H9 (cell line): ENCODE results near the gene BMERB1. TPM values are rescaled to one million over a fixed set of nuclear protein-coding genes. Genes with fewer than 3 reads are reported as not detected.

Source experiments
- DNase-seq: peaks from one replicate; pipeline ENCODE4 v3.0.0-alpha.2; 2017
- H2AFZ ChIP-seq: one replicate; pipeline ENCODE4 v1.6.1; 2013; ENCODE audit warnings: mild to moderate bottlenecking, low read length, control low read depth, moderate library complexity
- H2AK5ac ChIP-seq: 2 replicates; pipeline ENCODE4 v1.6.1; 2013; ENCODE audit warnings: low read length, control low read depth, mixed read lengths; ENCODE audit not compliant: insufficient read length
- H2BK120ac ChIP-seq: one replicate; pipeline ENCODE4 v1.6.1; 2013; ENCODE audit warnings: low read depth, mild to moderate bottlenecking, low read length, control low read depth, inconsistent platforms; ENCODE audit not compliant: poor library complexity, severe bottlenecking
- H2BK12ac ChIP-seq: 2 replicates; pipeline ENCODE4 v1.6.1; 2013; ENCODE audit warnings: low read length, control low read depth, mixed read lengths, low read depth; ENCODE audit not compliant: insufficient read length
- H2BK15ac ChIP-seq: 2 replicates; pipeline ENCODE4 v1.6.1; 2013; ENCODE audit warnings: low read depth, low read length, control low read depth
- H2BK20ac ChIP-seq: one replicate; pipeline ENCODE4 v1.6.1; 2013; ENCODE audit warnings: low read depth, mild to moderate bottlenecking, low read length, control low read depth, inconsistent platforms; ENCODE audit not compliant: poor library complexity, severe bottlenecking
- H2BK5ac ChIP-seq: 2 replicates; pipeline ENCODE4 v1.6.1; 2013; ENCODE audit warnings: low read length, control low read depth, mixed read lengths; ENCODE audit not compliant: insufficient read length
- H3K14ac ChIP-seq: 2 replicates; pipeline ENCODE4 v1.6.1; 2013; ENCODE audit warnings: low read length, control low read depth; ENCODE audit not compliant: insufficient read depth
- H3K18ac ChIP-seq: 2 replicates; pipeline ENCODE4 v1.6.1; 2013; ENCODE audit warnings: low read depth, mild to moderate bottlenecking, mixed read lengths, low read length, control low read depth; ENCODE audit not compliant: insufficient read length
- H3K23ac ChIP-seq: 2 replicates; pipeline ENCODE4 v1.6.1; 2013; ENCODE audit warnings: low read length, control low read depth, mixed read lengths, low read depth; ENCODE audit not compliant: insufficient read length
- H3K23me2 ChIP-seq: 2 replicates; pipeline ENCODE4 v1.6.1; 2013; ENCODE audit warnings: low read depth, mild to moderate bottlenecking, mixed read lengths, low read length, control low read depth; ENCODE audit not compliant: insufficient read length, poor library complexity, severe bottlenecking
- H3K27ac ChIP-seq: 2 replicates; pipeline ENCODE4 v1.5.1; 2013; ENCODE audit warnings: low read length, control low read depth, mixed read lengths, low read depth; ENCODE audit not compliant: insufficient read length
- H3K27me3 ChIP-seq: 2 replicates; pipeline ENCODE4 v1.6.1; 2013; ENCODE audit warnings: low read length, control low read depth, inconsistent platforms; ENCODE audit not compliant: insufficient read depth
- H3K4ac ChIP-seq: 2 replicates; pipeline ENCODE4 v1.6.1; 2013; ENCODE audit warnings: low read depth, mild to moderate bottlenecking, control low read depth, inconsistent platforms, low read length, moderate library complexity
- H3K4me1 ChIP-seq: 2 replicates; pipeline ENCODE4 v1.6.1; 2013; ENCODE audit warnings: low read length, control low read depth, inconsistent platforms; ENCODE audit not compliant: insufficient read depth
- H3K4me2 ChIP-seq: 2 replicates; pipeline ENCODE4 v1.6.1; 2013; ENCODE audit warnings: low read length, control low read depth, mixed read lengths; ENCODE audit not compliant: insufficient read length, insufficient read depth
- H3K56ac ChIP-seq: 2 replicates; pipeline ENCODE4 v1.6.1; 2013; ENCODE audit warnings: low read depth, mild to moderate bottlenecking, mixed read lengths, low read length, control low read depth; ENCODE audit not compliant: insufficient read length
- H3K79me1 ChIP-seq: 2 replicates; pipeline ENCODE4 v1.6.1; 2013; ENCODE audit warnings: low read depth, mild to moderate bottlenecking, moderate library complexity, low read length, control low read depth, inconsistent platforms; ENCODE audit not compliant: insufficient read depth, poor library complexity, severe bottlenecking
- H3K79me2 ChIP-seq: 2 replicates; pipeline ENCODE4 v1.6.1; 2013; ENCODE audit warnings: low read length, control low read depth, inconsistent platforms; ENCODE audit not compliant: insufficient read depth
- H3K9ac ChIP-seq: 2 replicates; pipeline ENCODE4 v1.6.1; 2013; ENCODE audit warnings: low read length, control low read depth, mixed read lengths; ENCODE audit not compliant: insufficient read length; ENCODE audit errors: extremely low read depth
- H3K9me3 ChIP-seq: one replicate; pipeline ENCODE4 v1.6.1; 2013; ENCODE audit warnings: low read depth, low read length, inconsistent platforms; ENCODE audit not compliant: control insufficient read depth
- H3T11ph ChIP-seq: one replicate; pipeline ENCODE4 v1.6.1; 2013; ENCODE audit warnings: mild to moderate bottlenecking, low read length, control low read depth, inconsistent platforms
- H4K20me1 ChIP-seq: one replicate; pipeline ENCODE4 v1.6.1; 2013; ENCODE audit not compliant: control insufficient read depth, insufficient read length, insufficient read depth
- H4K5ac ChIP-seq: 2 replicates; pipeline ENCODE4 v1.6.1; 2013; ENCODE audit warnings: low read depth, mild to moderate bottlenecking, mixed read lengths, low read length, control low read depth; ENCODE audit not compliant: insufficient read length
- H4K8ac ChIP-seq: replicated peaks from 2 replicates; pipeline ENCODE4 v1.6.1; 2013; ENCODE audit warnings: low read length, control low read depth, mixed read lengths, low read depth; ENCODE audit not compliant: insufficient read length
- H4K91ac ChIP-seq: 2 replicates; pipeline ENCODE4 v1.6.1; 2013; ENCODE audit warnings: low read depth, mild to moderate bottlenecking, moderate library complexity, mixed read lengths, low read length, control low read depth; ENCODE audit not compliant: insufficient read length
- H3K27ac Mint-ChIP-seq, 3 experiments: 2 replicates in 2 of 3; 3 replicates in 1 of 3; pipeline ENCODE4 v1.8.0; 2020 to 2021; ENCODE audit warnings: mixed read lengths in 3 of 3, mild to moderate bottlenecking in 1 of 3, moderate library complexity in 1 of 3
- H3K27me3 Mint-ChIP-seq: 2 replicates; pipeline ENCODE4 v1.8.0; 2021; ENCODE audit warnings: low read depth, mild to moderate bottlenecking, moderate library complexity, mixed read lengths
- H3K36me3 Mint-ChIP-seq, 3 experiments: 2 replicates in 2 of 3; 3 replicates in 1 of 3; pipeline ENCODE4 v1.8.0; 2020 to 2021; ENCODE audit warnings: low read depth in 3 of 3, mixed read lengths in 3 of 3; ENCODE audit not compliant: insufficient read depth in 1 of 3
- H3K4me1 Mint-ChIP-seq, 2 experiments: 2 replicates each; pipeline ENCODE4 v1.8.0; 2020; ENCODE audit warnings: mixed read lengths in 2 of 2
- H3K4me3 Mint-ChIP-seq, 2 experiments: 2 replicates in 1 of 2; 3 replicates in 1 of 2; pipeline ENCODE4 v1.8.0; 2020 to 2021; ENCODE audit warnings: mild to moderate bottlenecking in 2 of 2, mixed read lengths in 2 of 2, moderate library complexity in 1 of 2
- H3K9me3 Mint-ChIP-seq, 2 experiments: 2 replicates in 1 of 2; 3 replicates in 1 of 2; pipeline ENCODE4 v1.8.0; 2020; ENCODE audit warnings: mild to moderate bottlenecking in 2 of 2, mixed read lengths in 2 of 2, moderate library complexity in 1 of 2
- WGBS: extraction: QIAGEN DNeasy Blood & Tissue Kit; methylation state at CpG from one replicate; pipeline ENCODE4 v1.1.7; 2013; ENCODE audit warnings: missing lambda C conversion rate, low lambda C conversion rate, mixed read lengths; ENCODE audit not compliant: insufficient read length; ENCODE audit errors: extremely low coverage; 5-methylcytosine and 5-hydroxymethylcytosine counted together
- total RNA-seq: library from RNA; stranded (reverse); gene quantifications from 2 replicates; pipeline ENCODE4 v1.2.1, GENCODE V29; 2021
- TF ChIP-seq, protein P1 (sequence below): fragments of 200-600 bp; sonication (generic); conservative IDR thresholded peaks from 3 replicates; pipeline ENCODE4 v1.8.0; 2021; ENCODE audit warnings: antibody characterized with exemption, mild to moderate bottlenecking

BMERB1 gene
- total RNA-seq, 1 experiment from 2014 or later, result 19.5 TPM

DNA sequence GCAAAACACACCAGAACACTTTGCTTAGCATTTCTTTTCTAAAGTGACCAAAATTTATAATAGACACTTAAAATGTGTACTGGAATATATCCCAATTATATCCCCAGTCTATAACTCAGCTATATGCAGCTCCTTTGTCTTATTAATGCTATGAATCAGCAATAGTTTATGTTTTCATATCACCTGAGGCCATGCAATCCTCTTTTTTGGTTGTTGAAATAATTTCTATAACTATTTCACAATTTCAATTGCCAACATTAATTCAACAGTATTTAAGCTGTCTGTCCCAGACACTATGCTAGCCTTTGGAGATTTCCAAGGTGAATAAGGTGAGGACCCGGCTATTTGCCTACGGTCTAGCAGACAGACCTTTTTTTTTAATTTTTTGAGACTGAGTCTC, 17.2 kb upstream of the BMERB1 start:
- no peak for DNase-seq
- Histone ChIP-seq H4K5ac (no peak overlapping the region), H2BK120ac (no peak overlapping the region), H4K91ac (no peak overlapping the region), H3K23ac (no peak overlapping the region), H3K9me3 (no peaks in the 10 kb centered on the region), H3K79me2 (no peaks in the 10 kb centered on the region), H3K9ac (no peak overlapping the region), H3K4me2 (no peak overlapping the region), H4K8ac (no peak overlapping the region), H4K20me1 (no peaks in the 10 kb centered on the region), H3K4ac (no peak overlapping the region), H2AK5ac (no peak overlapping the region), H2AFZ (no peak overlapping the region), H2BK12ac (no peak overlapping the region), H3T11ph (no peak overlapping the region), H3K18ac (no peak overlapping the region), H3K27ac (no peak overlapping the region), H3K79me1 (no peaks in the 10 kb centered on the region), H3K14ac (no peak overlapping the region), H3K4me1 (no peaks in the 10 kb centered on the region), H2BK15ac (no peak overlapping the region), H3K56ac (no peak overlapping the region), H3K23me2 (no peaks in the 10 kb centered on the region), H3K27me3 (no peaks in the 10 kb centered on the region), H2BK20ac (no peak overlapping the region), H2BK5ac (no peak overlapping the region)
- Mint-ChIP-seq H3K4me3 (no peak overlapping the region), H3K36me3 (no peaks in the 10 kb centered on the region), H3K27me3 (no peaks in the 10 kb centered on the region), H3K9me3 (no peaks in the 10 kb centered on the region), H3K27ac (no peak overlapping the region), H3K4me1 (no peaks in the 10 kb centered on the region)
- TF ChIP-seq, protein P1, sequence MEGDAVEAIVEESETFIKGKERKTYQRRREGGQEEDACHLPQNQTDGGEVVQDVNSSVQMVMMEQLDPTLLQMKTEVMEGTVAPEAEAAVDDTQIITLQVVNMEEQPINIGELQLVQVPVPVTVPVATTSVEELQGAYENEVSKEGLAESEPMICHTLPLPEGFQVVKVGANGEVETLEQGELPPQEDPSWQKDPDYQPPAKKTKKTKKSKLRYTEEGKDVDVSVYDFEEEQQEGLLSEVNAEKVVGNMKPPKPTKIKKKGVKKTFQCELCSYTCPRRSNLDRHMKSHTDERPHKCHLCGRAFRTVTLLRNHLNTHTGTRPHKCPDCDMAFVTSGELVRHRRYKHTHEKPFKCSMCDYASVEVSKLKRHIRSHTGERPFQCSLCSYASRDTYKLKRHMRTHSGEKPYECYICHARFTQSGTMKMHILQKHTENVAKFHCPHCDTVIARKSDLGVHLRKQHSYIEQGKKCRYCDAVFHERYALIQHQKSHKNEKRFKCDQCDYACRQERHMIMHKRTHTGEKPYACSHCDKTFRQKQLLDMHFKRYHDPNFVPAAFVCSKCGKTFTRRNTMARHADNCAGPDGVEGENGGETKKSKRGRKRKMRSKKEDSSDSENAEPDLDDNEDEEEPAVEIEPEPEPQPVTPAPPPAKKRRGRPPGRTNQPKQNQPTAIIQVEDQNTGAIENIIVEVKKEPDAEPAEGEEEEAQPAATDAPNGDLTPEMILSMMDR, result no peak
- WGBS, result no CpG with 5 or more reads among the region's 2 CpGs
